ENCODE measurements around the gene NFATC1.

The NFATC1 gene

DNA sequence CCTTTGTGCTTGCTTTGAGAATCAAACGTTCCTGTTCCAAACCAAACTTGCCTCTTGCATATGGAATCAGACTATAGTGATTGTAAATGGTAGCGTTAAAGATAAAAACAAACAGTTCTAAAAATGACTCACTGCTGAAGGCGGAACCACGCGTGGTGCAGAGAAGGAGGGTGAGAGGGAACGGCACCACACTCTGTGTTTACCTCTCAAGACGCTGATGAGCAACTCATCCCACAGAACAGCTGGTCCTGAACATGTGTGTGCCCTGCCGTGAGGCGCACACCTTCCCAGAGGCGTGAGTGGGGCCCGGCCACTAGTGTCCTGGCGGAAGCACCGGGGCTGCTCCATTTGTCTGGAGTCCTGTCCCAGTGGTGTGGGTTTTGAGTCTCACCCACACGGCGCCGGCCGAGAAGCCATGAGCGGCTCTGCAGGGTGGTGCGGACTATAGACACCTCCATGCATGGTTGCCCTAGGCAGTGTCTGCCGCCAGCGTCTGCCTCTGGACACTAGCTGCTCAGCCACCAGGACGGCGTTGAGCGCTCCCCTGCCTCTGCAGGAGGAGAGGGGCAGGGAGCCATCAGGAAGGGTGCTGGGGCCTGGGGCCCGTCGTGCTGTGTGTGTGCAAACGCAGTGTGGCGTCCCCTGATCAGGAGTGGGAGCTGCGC is 52.1 kb downstream of the NFATC1 start:
- DNase-seq (ENCODE audit: low spot score) = peak; percentile 11
- H3K9me3 Mint-ChIP-seq = no peaks in the 10 kb centered on the region
- H3K27ac Mint-ChIP-seq = no peak overlapping the region
- no peaks in the 10 kb centered on the region for H3K27me3 Mint-ChIP-seq (ENCODE audit: low read depth)
- peaks cover 17% of the 10 kb centered on the region for H3K36me3 Mint-ChIP-seq (ENCODE audit: low read depth)
- no peak overlapping the region for H3K4me3 Mint-ChIP-seq
- peaks cover 5% of the 10 kb centered on the region for H3K4me1 Mint-ChIP-seq (ENCODE audit: low read depth)

DNA sequence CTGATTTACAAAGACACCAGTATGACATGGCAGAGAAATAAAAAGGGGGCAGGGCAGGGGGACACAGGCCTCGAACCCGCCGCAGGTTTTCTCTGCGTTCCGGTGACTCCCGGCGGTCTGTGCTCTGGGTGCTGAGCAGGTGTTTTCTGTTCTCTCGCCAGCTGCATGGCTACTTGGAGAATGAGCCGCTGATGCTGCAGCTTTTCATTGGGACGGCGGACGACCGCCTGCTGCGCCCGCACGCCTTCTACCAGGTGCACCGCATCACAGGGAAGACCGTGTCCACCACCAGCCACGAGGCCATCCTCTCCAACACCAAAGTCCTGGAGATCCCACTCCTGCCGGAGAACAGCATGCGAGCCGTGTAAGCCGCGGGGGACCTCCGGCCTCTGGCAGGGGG is 52.9 kb downstream of the NFATC1 start:
- no peak for DNase-seq (ENCODE audit: low spot score)
- Mint-ChIP-seq H3K4me3 (no peak overlapping the region), H3K4me1 (ENCODE audit: low read depth) (peaks cover 4% of the 10 kb centered on the region), H3K9me3 (no peaks in the 10 kb centered on the region), H3K27me3 (ENCODE audit: low read depth) (no peaks in the 10 kb centered on the region), H3K36me3 (ENCODE audit: low read depth) (peaks cover 17% of the 10 kb centered on the region), H3K27ac (no peak overlapping the region)

DNA sequence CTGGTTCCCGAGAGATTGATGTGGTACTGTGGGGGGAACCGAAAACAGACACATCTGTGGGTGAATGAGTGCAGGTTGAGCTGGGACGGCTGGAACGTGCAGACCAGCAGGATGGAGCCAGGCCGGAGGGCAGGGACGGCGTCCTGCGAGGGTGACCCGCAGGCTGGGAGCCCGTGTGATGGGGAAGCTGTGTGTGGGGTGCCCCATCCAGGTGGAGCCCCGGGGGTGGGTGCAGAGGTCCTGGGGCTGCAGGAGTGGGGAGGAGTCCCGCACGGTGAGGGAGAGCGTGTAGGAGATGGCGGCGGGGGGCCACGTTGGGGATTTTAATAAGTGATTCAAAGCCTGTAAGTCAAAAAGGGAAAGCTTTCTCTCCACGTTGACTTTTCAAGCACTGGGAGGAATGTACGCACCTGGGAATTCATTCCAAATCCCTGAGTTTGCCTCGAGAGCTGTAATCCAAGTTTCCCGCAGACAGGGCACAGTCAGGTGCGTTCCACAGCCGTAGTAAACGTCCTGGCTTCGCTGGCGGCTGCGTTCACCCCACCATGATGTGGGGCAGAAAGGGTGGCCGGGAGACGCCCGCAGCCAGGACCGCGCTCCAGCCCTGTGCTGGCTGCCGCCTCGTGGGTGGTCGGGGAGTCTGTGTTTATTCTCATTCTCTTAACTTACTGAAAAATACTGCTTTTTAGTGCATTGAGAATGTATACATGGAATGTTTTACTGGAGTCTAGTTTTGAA is 54.0 kb downstream of the NFATC1 start:
- no peak for DNase-seq (ENCODE audit: low spot score)
- peaks cover 17% of the 10 kb centered on the region for H3K36me3 Mint-ChIP-seq (ENCODE audit: low read depth)
- H3K9me3 Mint-ChIP-seq = no peaks in the 10 kb centered on the region
- peaks cover 4% of the 10 kb centered on the region for H3K4me1 Mint-ChIP-seq (ENCODE audit: low read depth)
- no peaks in the 10 kb centered on the region for H3K27me3 Mint-ChIP-seq (ENCODE audit: low read depth)
- H3K27ac Mint-ChIP-seq = no peak overlapping the region
- H3K4me3 Mint-ChIP-seq = no peak overlapping the region

GRCh38 chr18:79450289-79451080 is 54.8 kb downstream of the NFATC1 start:
- no peak overlapping the region for H3K27ac Mint-ChIP-seq
- H3K36me3 Mint-ChIP-seq (ENCODE audit: low read depth) = peaks cover 15% of the 10 kb centered on the region
- no peak overlapping the region for H3K4me3 Mint-ChIP-seq

DNA sequence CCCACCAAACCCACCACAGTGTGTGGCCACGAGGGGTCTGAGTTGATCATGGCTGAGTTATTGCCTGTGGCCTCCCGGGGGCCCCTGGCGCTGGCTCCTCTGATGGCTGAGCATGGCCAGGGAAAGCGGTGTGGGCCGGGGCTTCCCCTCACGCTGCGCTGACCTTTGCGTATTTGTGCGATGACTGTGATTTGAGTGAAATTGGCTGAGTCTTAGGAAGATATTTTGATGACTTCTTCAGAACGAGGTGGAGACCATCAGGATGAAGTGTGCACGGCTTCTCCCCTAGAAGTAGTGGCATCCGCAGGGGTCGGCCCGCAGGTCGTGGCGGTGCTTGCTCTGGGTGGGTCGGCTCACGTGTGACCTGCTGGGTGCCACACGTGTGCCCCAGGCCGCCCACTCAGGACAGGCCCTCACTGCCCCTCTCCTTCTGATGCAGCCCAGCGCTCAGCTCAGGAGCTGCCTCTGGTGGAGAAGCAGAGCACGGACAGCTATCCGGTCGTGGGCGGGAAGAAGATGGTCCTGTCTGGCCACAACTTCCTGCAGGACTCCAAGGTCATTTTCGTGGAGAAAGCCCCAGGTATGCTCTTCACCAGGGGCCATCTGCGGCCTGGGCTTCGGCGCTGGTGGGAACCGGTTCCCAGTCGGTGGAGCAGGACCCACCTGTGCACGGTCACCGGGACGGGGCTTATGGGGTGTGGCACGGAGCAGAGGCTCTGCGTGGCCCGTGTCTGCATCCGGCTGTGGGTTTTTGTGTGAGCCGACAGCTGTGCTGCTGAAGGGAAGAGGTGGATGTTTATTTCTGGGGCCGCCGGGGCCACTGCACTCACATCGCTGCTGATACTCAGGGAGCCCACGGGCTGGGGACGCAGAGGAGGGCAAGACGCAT is 55.8 kb downstream of the NFATC1 start:
- no peaks in the 10 kb centered on the region for H3K27me3 Mint-ChIP-seq (ENCODE audit: low read depth)
- H3K36me3 Mint-ChIP-seq (ENCODE audit: low read depth) = peaks cover 15% of the 10 kb centered on the region
- H3K9me3 Mint-ChIP-seq = no peaks in the 10 kb centered on the region
- DNase-seq (ENCODE audit: low spot score) = no peak
- no peak overlapping the region for H3K27ac Mint-ChIP-seq
- H3K4me3 Mint-ChIP-seq = no peak overlapping the region
- H3K4me1 Mint-ChIP-seq (ENCODE audit: low read depth) = peaks cover 1% of the 10 kb centered on the region

More at GRCh38 chr18:79450289-79451080, 54.8 kb downstream of the NFATC1 start:
- no peak for DNase-seq (ENCODE audit: low spot score)
- H3K9me3 Mint-ChIP-seq = no peaks in the 10 kb centered on the region
- H3K27me3 Mint-ChIP-seq (ENCODE audit: low read depth) = no peaks in the 10 kb centered on the region
- H3K4me1 Mint-ChIP-seq (ENCODE audit: low read depth) = peaks cover 4% of the 10 kb centered on the region

DNA sequence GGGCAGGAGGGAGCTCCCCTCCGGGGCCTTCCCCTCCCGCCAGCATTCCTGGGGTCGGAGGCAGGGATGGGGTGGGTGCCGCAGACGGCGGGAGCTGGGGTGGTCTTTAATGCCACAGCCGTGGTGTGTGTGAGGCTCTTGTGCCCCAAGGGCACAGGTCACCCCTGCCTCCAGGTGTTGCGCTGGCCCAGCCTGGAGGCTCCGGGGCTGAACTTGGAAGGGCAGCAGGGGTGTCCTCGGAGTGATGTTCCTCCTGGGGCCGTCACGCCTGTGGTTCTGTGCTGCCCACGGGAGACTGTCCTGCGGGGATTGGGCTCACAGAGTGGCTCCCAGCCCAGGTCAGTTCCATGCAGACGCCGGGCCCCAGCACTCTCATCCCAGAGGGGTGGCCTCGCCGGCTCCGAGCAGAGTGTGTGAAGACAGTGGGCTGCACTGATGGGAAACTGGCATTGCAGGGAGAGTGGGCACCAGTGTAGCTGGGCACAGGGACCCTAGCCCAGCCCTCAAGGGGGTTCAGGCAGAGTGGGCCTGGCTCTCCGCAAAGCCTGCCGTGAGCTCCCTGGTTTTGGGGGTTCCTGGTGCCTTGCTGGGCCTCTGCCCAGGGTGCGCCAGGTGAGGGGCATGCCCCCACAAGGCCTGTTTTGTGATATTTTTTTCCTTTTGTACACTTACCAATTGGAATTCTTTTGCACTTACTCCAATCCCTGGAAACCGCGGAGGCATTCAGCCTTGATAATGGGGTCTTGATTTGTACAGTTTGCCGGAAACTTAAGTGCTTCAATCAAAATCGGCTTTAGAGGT is 56.7 kb downstream of the NFATC1 start:
- H3K9me3 Mint-ChIP-seq = no peaks in the 10 kb centered on the region
- no peak overlapping the region for H3K4me3 Mint-ChIP-seq
- peaks cover 17% of the 10 kb centered on the region for H3K36me3 Mint-ChIP-seq (ENCODE audit: low read depth)
- no peak overlapping the region for H3K27ac Mint-ChIP-seq
- no peaks in the 10 kb centered on the region for H3K27me3 Mint-ChIP-seq (ENCODE audit: low read depth)
- DNase-seq (ENCODE audit: low spot score) = no peak
- H3K4me1 Mint-ChIP-seq (ENCODE audit: low read depth) = peaks cover 1% of the 10 kb centered on the region

- DNase-seq (ENCODE audit: low spot score) = no peak
- Mint-ChIP-seq H3K9me3 (no peaks in the 10 kb centered on the region), H3K4me1 (ENCODE audit: low read depth) (no peaks in the 10 kb centered on the region), H3K36me3 (ENCODE audit: low read depth) (peaks cover 15% of the 10 kb centered on the region), H3K4me3 (no peak overlapping the region), H3K27me3 (ENCODE audit: low read depth) (no peaks in the 10 kb centered on the region), H3K27ac (no peak overlapping the region)
These were observed 57.4 kb downstream of the NFATC1 start for GRCh38 chr18:79452991-79453645.

GRCh38 chr18:79453816-79454735 is 58.3 kb downstream of the NFATC1 start:
- DNase-seq (ENCODE audit: low spot score) = no peak
- Mint-ChIP-seq H3K36me3 (ENCODE audit: low read depth) (peaks cover 13% of the 10 kb centered on the region), H3K4me1 (ENCODE audit: low read depth) (no peaks in the 10 kb centered on the region), H3K27ac (no peak overlapping the region), H3K4me3 (no peak overlapping the region), H3K27me3 (ENCODE audit: low read depth) (no peaks in the 10 kb centered on the region), H3K9me3 (no peaks in the 10 kb centered on the region)

GRCh38 chr18:79455261-79455660 is 59.5 kb downstream of the NFATC1 start:
- no peaks in the 10 kb centered on the region for H3K4me1 Mint-ChIP-seq (ENCODE audit: low read depth)
- H3K36me3 Mint-ChIP-seq (ENCODE audit: low read depth) = peaks cover 10% of the 10 kb centered on the region
- no peak for DNase-seq (ENCODE audit: low spot score)
- H3K27ac Mint-ChIP-seq = no peak overlapping the region
- no peak overlapping the region for H3K4me3 Mint-ChIP-seq
- H3K27me3 Mint-ChIP-seq (ENCODE audit: low read depth) = no peaks in the 10 kb centered on the region
- no peaks in the 10 kb centered on the region for H3K9me3 Mint-ChIP-seq

- H3K4me1 Mint-ChIP-seq (ENCODE audit: low read depth) = no peaks in the 10 kb centered on the region
- H3K27ac Mint-ChIP-seq = no peak overlapping the region
- H3K27me3 Mint-ChIP-seq (ENCODE audit: low read depth) = no peaks in the 10 kb centered on the region
- no peaks in the 10 kb centered on the region for H3K9me3 Mint-ChIP-seq
- no peak overlapping the region for H3K4me3 Mint-ChIP-seq
- DNase-seq (ENCODE audit: low spot score) = no peak
- peaks cover 6% of the 10 kb centered on the region for H3K36me3 Mint-ChIP-seq (ENCODE audit: low read depth)
These were observed 60.6 kb downstream of the NFATC1 start for GRCh38 chr18:79456105-79456980.

DNA sequence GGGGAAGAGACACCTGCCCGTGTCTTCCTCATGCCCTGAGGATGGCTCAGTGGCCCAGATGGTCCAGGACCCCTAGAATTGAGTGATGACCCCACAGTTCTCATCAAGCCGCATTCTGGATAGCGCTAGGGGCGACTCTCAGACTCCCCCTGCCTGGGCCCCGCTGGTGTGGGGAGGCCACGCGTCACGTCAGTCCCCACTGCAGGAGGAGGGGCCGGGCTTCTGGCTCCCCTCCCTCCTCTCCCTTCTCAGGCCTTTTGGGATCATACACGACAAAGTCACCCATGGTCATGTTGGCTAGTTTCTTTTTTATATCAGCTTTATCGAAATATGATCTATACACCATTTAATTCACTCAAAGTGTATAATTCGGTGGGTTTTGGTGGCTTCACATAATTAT is 61.5 kb downstream of the NFATC1 start:
- Mint-ChIP-seq H3K9me3 (no peaks in the 10 kb centered on the region), H3K36me3 (ENCODE audit: low read depth) (peaks cover 10% of the 10 kb centered on the region), H3K27ac (no peak overlapping the region), H3K4me1 (ENCODE audit: low read depth) (no peaks in the 10 kb centered on the region), H3K4me3 (no peak overlapping the region), H3K27me3 (ENCODE audit: low read depth) (no peaks in the 10 kb centered on the region)
- DNase-seq (ENCODE audit: low spot score) = no peak
